ENCODE measurements around the gene ZNF689. TPM values are rescaled to one million over a fixed set of nuclear protein-coding genes. Genes with fewer than 3 reads are reported as not detected.

Gene ZNF689
- total and polyA plus RNA-seq, 12 donors: 2.7 to 7.4 (median 5.4) TPM

DNA sequence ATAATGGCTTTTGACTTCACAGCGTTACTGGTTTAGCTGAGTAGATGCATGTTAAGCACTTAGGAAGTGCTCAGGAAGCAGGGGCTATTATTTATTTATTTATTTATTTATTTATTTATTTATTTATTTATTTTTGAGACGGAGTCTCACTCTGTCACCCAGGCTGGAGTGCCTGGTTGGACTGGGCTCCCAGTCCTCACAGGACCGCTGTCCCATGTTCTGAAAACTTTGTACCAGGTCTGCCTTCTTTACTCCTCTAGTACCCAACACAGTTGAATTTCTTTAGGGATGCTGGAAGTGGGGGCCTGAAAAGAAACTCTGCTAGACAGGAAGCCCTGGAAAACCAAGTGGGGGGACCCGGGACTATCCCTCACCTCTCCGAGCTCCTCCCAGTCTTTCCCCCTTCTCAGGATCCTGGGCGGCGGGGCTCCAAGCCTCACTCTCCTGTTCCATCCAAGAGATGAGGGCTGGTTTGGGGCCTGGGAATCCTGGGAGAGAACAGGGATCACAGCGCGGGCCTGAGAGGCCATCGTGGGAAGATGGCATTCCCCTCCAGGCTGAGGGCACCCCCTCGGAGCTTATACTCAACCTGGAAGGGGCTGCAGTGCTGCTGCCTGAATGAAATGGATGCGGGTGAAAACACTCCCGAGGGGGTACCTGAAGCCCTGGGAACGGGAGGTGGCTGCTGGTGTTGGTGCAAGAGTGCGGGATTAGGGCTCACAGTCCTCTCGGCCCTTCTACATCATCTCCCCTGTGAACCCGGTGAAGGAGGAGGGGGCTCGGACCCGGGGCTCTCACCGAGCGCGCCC lies 39.3 kb downstream of the ZNF689 start:
- TF ChIP-seq, protein P1, sequence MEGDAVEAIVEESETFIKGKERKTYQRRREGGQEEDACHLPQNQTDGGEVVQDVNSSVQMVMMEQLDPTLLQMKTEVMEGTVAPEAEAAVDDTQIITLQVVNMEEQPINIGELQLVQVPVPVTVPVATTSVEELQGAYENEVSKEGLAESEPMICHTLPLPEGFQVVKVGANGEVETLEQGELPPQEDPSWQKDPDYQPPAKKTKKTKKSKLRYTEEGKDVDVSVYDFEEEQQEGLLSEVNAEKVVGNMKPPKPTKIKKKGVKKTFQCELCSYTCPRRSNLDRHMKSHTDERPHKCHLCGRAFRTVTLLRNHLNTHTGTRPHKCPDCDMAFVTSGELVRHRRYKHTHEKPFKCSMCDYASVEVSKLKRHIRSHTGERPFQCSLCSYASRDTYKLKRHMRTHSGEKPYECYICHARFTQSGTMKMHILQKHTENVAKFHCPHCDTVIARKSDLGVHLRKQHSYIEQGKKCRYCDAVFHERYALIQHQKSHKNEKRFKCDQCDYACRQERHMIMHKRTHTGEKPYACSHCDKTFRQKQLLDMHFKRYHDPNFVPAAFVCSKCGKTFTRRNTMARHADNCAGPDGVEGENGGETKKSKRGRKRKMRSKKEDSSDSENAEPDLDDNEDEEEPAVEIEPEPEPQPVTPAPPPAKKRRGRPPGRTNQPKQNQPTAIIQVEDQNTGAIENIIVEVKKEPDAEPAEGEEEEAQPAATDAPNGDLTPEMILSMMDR (IDR thresholded peaks at IDR 0.05): no peak
- Histone ChIP-seq H3K4me1 (peaks cover 6 to 50% (median 23%) of the 10 kb centered on the region in 9 donors), H3K27ac (peak overlapping the region; percentile 96 to 99 (median 99)), H3K4me3 (peak overlapping the region; percentile 65 to 90 (median 83)), H3K36me3 (peaks cover 0 to 14% (median 0%) of the 10 kb centered on the region in 9 donors), H3K27me3 (no peaks in the 10 kb centered on the region), H3K9me3 (no peaks in the 10 kb centered on the region)
- intact Hi-C loops (cut with DNase I): loop anchor here in 6 of 10 donors (1.0 to 10.0 kb wide), 8 partner anchors 12 to 126 kb away; partner anchors contain the start of genes ZNF768 (in 4 of the 6), ZNF747 (in 2 of the 6), ZNF785 (in 2 of the 6) and PRR14 (in 1 of the 6)
- ATAC-seq: peak in 6 of 8 donors; percentile 2 to 21 (median 12)
- 6 to 7% methylated on average over 22 of the region's 22 CpGs for WGBS, 2 donors
- peak; percentile 34 to 38 for DNase-seq

DNA sequence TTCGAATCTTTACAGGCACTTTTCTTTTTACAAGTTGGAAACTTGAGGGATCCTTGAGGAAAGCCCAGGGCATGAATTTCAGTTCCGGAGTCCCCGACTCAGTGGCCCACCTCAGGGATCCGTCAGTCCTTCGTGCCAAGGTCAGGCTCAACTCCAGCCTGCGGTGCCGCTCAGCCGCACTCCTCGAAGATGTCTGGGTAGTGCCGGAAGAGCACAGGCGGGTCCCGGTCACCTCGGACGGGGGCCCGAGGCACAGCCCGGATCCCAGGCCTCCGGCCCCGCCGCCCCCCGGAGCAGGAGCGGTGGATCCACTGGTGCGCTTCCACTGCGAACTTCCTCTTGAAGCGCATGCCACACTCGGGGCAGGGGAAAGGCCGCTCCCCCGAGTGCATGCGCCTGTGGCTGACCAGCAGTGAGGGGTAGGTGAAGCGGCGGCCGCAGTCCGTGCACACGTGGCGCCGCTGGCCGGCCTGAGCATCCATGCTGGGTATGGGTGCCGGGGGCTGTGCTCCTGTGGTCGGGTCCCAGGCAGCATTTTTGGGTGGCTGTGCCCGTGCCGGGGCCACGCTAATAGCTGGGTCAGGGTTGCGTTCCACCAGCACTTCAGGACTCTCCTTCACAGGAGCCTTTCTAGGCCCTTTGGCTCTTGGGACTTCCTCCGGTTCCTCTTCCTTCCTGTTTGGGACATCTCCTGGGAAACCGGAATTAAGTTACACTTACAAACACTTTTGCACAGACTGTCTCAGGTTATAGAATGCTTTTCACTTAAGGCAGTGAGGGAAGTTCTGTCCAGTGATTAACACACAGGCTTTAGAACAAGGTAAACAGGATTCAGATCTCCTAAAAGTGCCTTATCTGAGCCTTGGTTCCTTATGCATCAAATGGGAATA lies 40.2 kb downstream of the ZNF689 start:
- peak overlapping the region in 9 of 10 donors; percentile 96 to 99 (median 99) for H3K27ac ChIP-seq
- DNase-seq (no peak), ATAC-seq (no peak)
- WGBS, 2 donors: 68 to 81% methylated on average over 44 of the region's 44 CpGs
- no peaks in the 10 kb centered on the region for H3K27me3 ChIP-seq
- intact Hi-C loops (cut with DNase I): loop anchor here in 7 of 10 donors (1.0 to 10.0 kb wide), 8 partner anchors 11 to 135 kb away; partner anchors contain the start of genes ZNF768 (in 4 of the 7), ZNF747 (in 2 of the 7), DCTPP1 (in 1 of the 7) and PRR14 (in 1 of the 7)
- H3K4me3 ChIP-seq: peak overlapping the region in 8 of 10 donors; percentile 69 to 90 (median 84)
- peaks cover 0 to 13% (median 0%) of the 10 kb centered on the region in 9 donors for H3K36me3 ChIP-seq
- TF ChIP-seq, protein P1 (IDR thresholded peaks at IDR 0.05): no peak
- peaks cover 6 to 50% (median 23%) of the 10 kb centered on the region in 9 donors for H3K4me1 ChIP-seq
- no peaks in the 10 kb centered on the region for H3K9me3 ChIP-seq

DNA sequence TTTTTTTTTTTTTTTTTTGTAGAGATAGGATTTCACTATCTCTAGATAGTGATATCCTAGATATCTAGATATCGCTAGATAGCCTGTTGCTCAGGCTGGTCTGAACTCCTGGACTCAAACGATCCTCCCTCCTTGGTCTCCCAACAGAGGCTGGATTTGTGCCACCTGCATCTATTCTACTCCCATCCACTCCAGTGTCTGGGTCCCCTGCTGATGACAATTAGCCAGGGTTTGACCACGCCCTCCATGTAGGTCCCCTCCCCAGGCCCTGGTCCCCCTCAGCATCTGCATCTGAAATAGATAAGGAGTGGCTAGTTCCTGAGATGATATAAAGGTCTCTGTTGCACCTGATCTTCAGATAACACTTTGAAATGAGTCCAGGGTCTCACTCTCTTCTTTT lies 40.9 kb downstream of the ZNF689 start:
- 89 to 91% methylated on average over 3 of the region's 3 CpGs for WGBS, 2 donors
- Histone ChIP-seq H3K27me3 (no peaks in the 10 kb centered on the region), H3K9me3 (no peaks in the 10 kb centered on the region), H3K4me3 (no peak overlapping the region), H3K36me3 (peaks cover 0 to 13% (median 0%) of the 10 kb centered on the region in 9 donors), H3K4me1 (peaks cover 6 to 50% (median 23%) of the 10 kb centered on the region in 9 donors), H3K27ac (peak overlapping the region in 3 of 10 donors; percentile 79 to 99 (median 99))
- ATAC-seq: no peak
- intact Hi-C loops (cut with DNase I): loop anchor here in 1 of 10 donors (10.0 kb wide), 1 partner anchor 134 kb away; the partner anchor contains the start of gene DCTPP1
- TF ChIP-seq, protein P1 (IDR thresholded peaks at IDR 0.05): no peak
- no peak for DNase-seq
